ENCODE data around the gene TPRKB. TPM values are rescaled to one million over a fixed set of nuclear protein-coding genes. Genes with fewer than 3 reads are reported as not detected.
A peak's percentile ranks its signal among the peaks of the same experiment; 100 is the strongest.

Gene TPRKB
- total and polyA plus RNA-seq, 9 of the 15 experiments (the other 6 are each of a cell fraction or from before 2014, with no cell fraction given): 55.6 to 250 (median 112) TPM

GRCh38 chr2:73736855-73737779, at the start of gene TPRKB (continued):
- TF ChIP-seq ETV1 (tag; conservative IDR thresholded peaks at IDR 0.05; ENCODE audit: low read depth) (peak; percentile 97), ERF (CRISPR knock-in tag; IDR thresholded peaks at IDR 0.05) (no peak), CBFA2T2 (conservative IDR thresholded peaks at IDR 0.05) (no peak), PTTG1 (tag; IDR thresholded peaks at IDR 0.05; ENCODE audit: low read depth) (no peak), MAFF (IDR thresholded peaks at IDR 0.05; ENCODE audit: low read length) (no peak), XRCC5 (IDR thresholded peaks at IDR 0.05; ENCODE audit: low read depth, low read length) (0 out of 2 replicates have a peak, but pooled peaks have one; percentile 76), POLR3A (IDR thresholded peaks at IDR 0.05; ENCODE audit: borderline replicate concordance, extremely low read depth, insufficient read depth, insufficient read length) (no peak), ZBTB5 (IDR thresholded peaks at IDR 0.05) (peak; percentile 99), ZBTB26 (CRISPR knock-in tag; IDR thresholded peaks at IDR 0.05) (no peak), ZC3H4 (CRISPR knock-in tag; IDR thresholded peaks at IDR 0.05; ENCODE audit: borderline replicate concordance) (no peak), TAL1 (IDR thresholded peaks at IDR 0.05) (peak; percentile 50), PBX2 (CRISPR knock-in tag; IDR thresholded peaks at IDR 0.05; ENCODE audit: low read depth) (no peak), PBX2 (tag; conservative IDR thresholded peaks at IDR 0.05; ENCODE audit: low read depth) (no peak; the same call in 1 of the 2 replicates), HNRNPL (IDR thresholded peaks at IDR 0.05; ENCODE audit: low read depth, low read length) (no peak), KLF13 (tag; IDR thresholded peaks at IDR 0.05; ENCODE audit: borderline replicate concordance, low read depth) (peak; percentile 15; the same call in 1 of the 2 replicates), ZFP30 (CRISPR knock-in tag; IDR thresholded peaks at IDR 0.05; ENCODE audit: borderline replicate concordance) (no peak)
- TF ChIP-seq, protein P1, sequence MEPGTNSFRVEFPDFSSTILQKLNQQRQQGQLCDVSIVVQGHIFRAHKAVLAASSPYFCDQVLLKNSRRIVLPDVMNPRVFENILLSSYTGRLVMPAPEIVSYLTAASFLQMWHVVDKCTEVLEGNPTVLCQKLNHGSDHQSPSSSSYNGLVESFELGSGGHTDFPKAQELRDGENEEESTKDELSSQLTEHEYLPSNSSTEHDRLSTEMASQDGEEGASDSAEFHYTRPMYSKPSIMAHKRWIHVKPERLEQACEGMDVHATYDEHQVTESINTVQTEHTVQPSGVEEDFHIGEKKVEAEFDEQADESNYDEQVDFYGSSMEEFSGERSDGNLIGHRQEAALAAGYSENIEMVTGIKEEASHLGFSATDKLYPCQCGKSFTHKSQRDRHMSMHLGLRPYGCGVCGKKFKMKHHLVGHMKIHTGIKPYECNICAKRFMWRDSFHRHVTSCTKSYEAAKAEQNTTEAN (CRISPR knock-in tag; IDR thresholded peaks at IDR 0.05): no peak
- TF ChIP-seq, protein P2, sequence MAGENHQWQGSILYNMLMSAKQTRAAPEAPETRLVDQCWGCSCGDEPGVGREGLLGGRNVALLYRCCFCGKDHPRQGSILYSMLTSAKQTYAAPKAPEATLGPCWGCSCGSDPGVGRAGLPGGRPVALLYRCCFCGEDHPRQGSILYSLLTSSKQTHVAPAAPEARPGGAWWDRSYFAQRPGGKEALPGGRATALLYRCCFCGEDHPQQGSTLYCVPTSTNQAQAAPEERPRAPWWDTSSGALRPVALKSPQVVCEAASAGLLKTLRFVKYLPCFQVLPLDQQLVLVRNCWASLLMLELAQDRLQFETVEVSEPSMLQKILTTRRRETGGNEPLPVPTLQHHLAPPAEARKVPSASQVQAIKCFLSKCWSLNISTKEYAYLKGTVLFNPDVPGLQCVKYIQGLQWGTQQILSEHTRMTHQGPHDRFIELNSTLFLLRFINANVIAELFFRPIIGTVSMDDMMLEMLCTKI (IDR thresholded peaks at IDR 0.05; ENCODE audit: partially characterized antibody): no peak

All from K562 (cell line).